Suprapubic skin (tissue), 4 donors: ENCODE results near the gene ZFAND3. TPM values are rescaled to one million over a fixed set of nuclear protein-coding genes. Genes with fewer than 3 reads are reported as not detected.

Experiments
- DNase-seq, 2 donors: peaks; one replicate each; pipeline ENCODE4 v3.0.0-alpha.2; 2019; ENCODE audit warnings: low spot score in 2 of 2
- H3K27ac ChIP-seq: fragments of 200-600 bp; sonication (generic); one replicate; pipeline ENCODE4 v1.5.1; 2019
- H3K27me3 ChIP-seq: fragments of 200-600 bp; sonication (generic); one replicate; pipeline ENCODE4 v1.5.1; 2019
- H3K36me3 ChIP-seq: fragments of 200-600 bp; sonication (generic); one replicate; pipeline ENCODE4 v1.5.1; 2019
- H3K4me1 ChIP-seq: fragments of 200-600 bp; sonication (generic); one replicate; pipeline ENCODE4 v1.5.1; 2019
- H3K4me3 ChIP-seq: fragments of 200-600 bp; sonication (generic); one replicate; pipeline ENCODE4 v1.5.1; 2019; ENCODE audit warnings: mild to moderate bottlenecking
- H3K9me3 ChIP-seq: fragments of 200-600 bp; sonication (generic); one replicate; pipeline ENCODE4 v1.5.1; 2019
- CTCF ChIP-seq, 2 donors: fragments of 200-600 bp in 1 of 2; fragments of 450-650 bp in 1 of 2; sonication (generic) in 1 of 2; IDR thresholded peaks; one replicate each; pipeline ENCODE4 v1.5.1; 2016 to 2019; ENCODE audit warnings: antibody characterized with exemption in 2 of 2, mild to moderate bottlenecking in 1 of 2, moderate library complexity in 1 of 2
- EP300 ChIP-seq: sonication (generic); formaldehyde crosslinking; IDR thresholded peaks from one replicate; pipeline ENCODE4 v1.6.1; 2017; ENCODE audit warnings: antibody characterized with exemption
- POLR2A ChIP-seq, 2 donors: fragments of 450-650 bp; IDR thresholded peaks; one replicate each; pipeline ENCODE4 v1.6.1; 2017; ENCODE audit warnings: antibody characterized with exemption in 2 of 2, mild to moderate bottlenecking in 2 of 2, moderate library complexity in 2 of 2
- POLR2AphosphoS5 ChIP-seq, 3 donors: sonication (generic); formaldehyde crosslinking; IDR thresholded peaks; one replicate each; pipeline ENCODE4 v1.6.1; 2017; ENCODE audit warnings: antibody characterized with exemption in 3 of 3
- WGBS: methylation state at CpG from one replicate; pipeline ENCODE4 v1.1.5; 2018; 5-methylcytosine and 5-hydroxymethylcytosine counted together
- total RNA-seq, 4 donors: library from RNA; depleted of rRNA; stranded (reverse); fragments of >200 nt; gene quantifications; one replicate each; pipeline ENCODE4 v1.1.0, GENCODE V29; 2016

The ZFAND3 gene
- total RNA-seq, 4 donors from 2014 or later: 31.1 to 41.0 (median 36.3) TPM

GRCh38 chr6:38191418-38191817, 371.9 kb downstream of the ZFAND3 start:
- peaks cover 3% of the 10 kb centered on the region for H3K36me3 ChIP-seq
- WGBS: 92% methylated on average over 9 of the region's 9 CpGs
- no peak overlapping the region for H3K4me3 ChIP-seq
- peak in 1 of 2 donors; percentile 60 for DNase-seq
- no peaks in the 10 kb centered on the region for H3K9me3 ChIP-seq
- H3K27ac ChIP-seq: no peak overlapping the region
- no peaks in the 10 kb centered on the region for H3K27me3 ChIP-seq
- H3K4me1 ChIP-seq: no peaks in the 10 kb centered on the region
- TF ChIP-seq POLR2A (IDR thresholded peaks at IDR 0.05) (no peak), CTCF (IDR thresholded peaks at IDR 0.05) (no peak), POLR2AphosphoS5 (IDR thresholded peaks at IDR 0.05) (no peak), EP300 (no peak)

DNA sequence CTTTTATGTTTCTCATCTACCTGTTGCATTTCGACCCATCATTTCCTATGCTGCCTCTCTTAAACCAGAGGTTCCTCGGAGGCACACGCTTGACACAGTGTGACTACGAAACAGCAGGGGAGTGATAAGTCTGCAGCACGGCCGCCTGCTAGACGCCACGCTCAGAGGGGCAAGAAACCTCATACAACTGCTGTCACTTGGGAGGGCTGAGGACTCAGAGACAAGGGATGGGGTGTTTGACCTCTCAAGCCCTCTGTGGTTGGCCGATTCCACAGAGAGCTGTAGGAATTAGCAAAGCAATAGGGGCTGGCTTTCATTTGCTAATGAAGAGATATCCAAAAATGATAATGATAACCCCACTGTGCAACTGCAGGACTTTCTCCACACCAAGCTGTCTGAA, 372.5 kb downstream of the ZFAND3 start:
- Histone ChIP-seq H3K4me3 (no peak overlapping the region), H3K9me3 (no peaks in the 10 kb centered on the region), H3K4me1 (no peaks in the 10 kb centered on the region), H3K27me3 (no peaks in the 10 kb centered on the region), H3K27ac (no peak overlapping the region), H3K36me3 (peaks cover 3% of the 10 kb centered on the region)
- TF ChIP-seq POLR2AphosphoS5 (IDR thresholded peaks at IDR 0.05) (no peak), POLR2A (IDR thresholded peaks at IDR 0.05) (no peak), EP300 (no peak), CTCF (IDR thresholded peaks at IDR 0.05) (no peak)
- peak in 1 of 2 donors; percentile 43 for DNase-seq
- 96% methylated on average over 9 of the region's 9 CpGs for whole genome bisulfite sequencing

GRCh38 chr6:38192487-38192886, 373.0 kb downstream of the ZFAND3 start:
- TF ChIP-seq EP300 (no peak), POLR2AphosphoS5 (IDR thresholded peaks at IDR 0.05) (no peak), CTCF (IDR thresholded peaks at IDR 0.05) (no peak), POLR2A (IDR thresholded peaks at IDR 0.05) (no peak)
- DNase-seq: peak in 1 of 2 donors; percentile 23
- 86% methylated on average over 4 of the region's 5 CpGs for WGBS

GRCh38 chr6:38193051-38193450, 373.5 kb downstream of the ZFAND3 start:
- Histone ChIP-seq H3K9me3 (no peaks in the 10 kb centered on the region), H3K4me1 (no peaks in the 10 kb centered on the region), H3K27me3 (no peaks in the 10 kb centered on the region), H3K27ac (no peak overlapping the region), H3K4me3 (no peak overlapping the region), H3K36me3 (peaks cover 3% of the 10 kb centered on the region)
- TF ChIP-seq EP300 (no peak), CTCF (IDR thresholded peaks at IDR 0.05) (no peak), POLR2AphosphoS5 (IDR thresholded peaks at IDR 0.05) (no peak), POLR2A (IDR thresholded peaks at IDR 0.05) (no peak)
- peak in 1 of 2 donors; percentile 44 for DNase-seq
- WGBS: 91% methylated on average over 7 of the region's 7 CpGs

More at GRCh38 chr6:38192487-38192886, 373.0 kb downstream of the ZFAND3 start:
- H3K4me1 ChIP-seq: no peaks in the 10 kb centered on the region
- H3K27ac ChIP-seq: no peak overlapping the region
- no peaks in the 10 kb centered on the region for H3K27me3 ChIP-seq
- H3K36me3 ChIP-seq: peaks cover 3% of the 10 kb centered on the region
- H3K4me3 ChIP-seq: no peak overlapping the region
- H3K9me3 ChIP-seq: no peaks in the 10 kb centered on the region

DNA sequence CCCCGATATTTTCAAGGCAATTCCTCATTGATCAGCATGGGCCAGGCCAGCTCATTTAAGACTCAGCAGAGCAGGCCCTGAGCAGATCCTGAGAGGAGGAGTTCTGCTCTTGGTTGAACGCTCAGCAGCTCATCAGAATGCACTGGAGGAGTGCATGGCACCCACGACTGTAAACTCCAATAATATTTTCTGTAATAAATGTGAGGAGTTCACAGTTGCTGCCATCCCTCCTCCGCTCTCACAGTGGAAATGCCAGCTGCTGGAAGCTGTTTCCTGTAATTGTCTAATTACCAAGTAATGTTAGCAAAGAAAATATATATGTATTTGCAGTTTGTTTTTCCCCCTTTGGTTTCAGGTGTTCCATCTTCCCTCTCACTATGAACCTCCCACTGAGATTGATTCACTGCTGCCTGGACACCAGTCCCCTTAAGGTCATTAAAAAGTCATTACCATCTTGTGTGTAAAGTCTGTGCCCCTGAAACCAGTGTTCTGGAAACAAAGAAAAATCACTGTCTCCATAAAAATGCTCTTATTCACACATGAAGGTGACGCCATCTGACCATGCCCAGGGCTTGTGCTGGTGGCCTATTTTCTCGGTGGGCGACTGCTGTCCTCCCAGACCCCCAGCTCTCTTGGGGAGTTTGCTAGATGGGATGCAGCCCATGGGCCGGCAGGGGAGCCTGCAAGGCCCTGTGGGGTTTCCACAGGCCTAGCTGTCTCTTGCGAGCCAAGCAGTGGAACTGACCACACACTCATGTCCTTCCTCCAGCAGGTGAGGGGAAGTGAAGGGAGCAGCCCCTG, 374.2 kb downstream of the ZFAND3 start:
- Histone ChIP-seq H3K4me3 (no peak overlapping the region), H3K36me3 (peaks cover 3% of the 10 kb centered on the region), H3K27ac (no peak overlapping the region), H3K4me1 (no peaks in the 10 kb centered on the region), H3K9me3 (no peaks in the 10 kb centered on the region), H3K27me3 (no peaks in the 10 kb centered on the region)
- WGBS: 89% methylated on average over 7 of the region's 9 CpGs
- TF ChIP-seq EP300 (no peak), POLR2A (IDR thresholded peaks at IDR 0.05) (no peak), CTCF (IDR thresholded peaks at IDR 0.05) (no peak), POLR2AphosphoS5 (IDR thresholded peaks at IDR 0.05) (no peak)
- peak in 1 of 2 donors; percentile 23 for DNase-seq
